Stomach (tissue), 9 donors: ENCODE data around the gene PKHD1. TPM values are rescaled to one million over a fixed set of nuclear protein-coding genes. Genes with fewer than 3 reads are reported as not detected.
"Not testable (repeated sequence)": the region's sequence is repeated elsewhere in the genome, so short reads cannot be mapped to it uniquely, and the experiment has no call there.

Experiments
- DNase-seq, 2 donors: peaks; one replicate each; pipeline versions ENCODE4 v3.0.0 to v3.0.0-alpha.2; 2013 to 2019
- H3K27ac ChIP-seq, 5 donors: fragments of 200-600 bp in 4 of 5; sonication (generic) in 4 of 5; one replicate each; pipeline ENCODE4 v1.5.1; 2013 to 2019; ENCODE audit warnings: mild to moderate bottlenecking in 1 of 5, moderate library complexity in 1 of 5
- H3K27me3 ChIP-seq, 3 donors: fragments of 200-600 bp; sonication (generic); one replicate each; pipeline ENCODE4 v1.5.1; 2017 to 2019; ENCODE audit warnings: mixed run types in 1 of 3
- H3K36me3 ChIP-seq, 4 donors: fragments of 200-600 bp; sonication (generic); 1 replicate in 3 of 4; 2 replicates in 1 of 4; pipeline ENCODE4 v1.5.1; 2016 to 2019
- H3K4me1 ChIP-seq, 4 donors: fragments of 200-600 bp; sonication (generic); one replicate each; pipeline ENCODE4 v1.5.1; 2016 to 2019
- H3K4me3 ChIP-seq, 4 donors: fragments of 200-600 bp; sonication (generic) in 3 of 4; one replicate each; pipeline ENCODE4 v1.5.1; 2016 to 2019; ENCODE audit warnings: mild to moderate bottlenecking in 1 of 4
- H3K9me3 ChIP-seq, 4 donors: fragments of 200-600 bp; sonication (generic); one replicate each; pipeline ENCODE4 v1.5.1; 2016 to 2019
- CTCF ChIP-seq, 7 experiments: fragments of 450-650 bp in 4 of 7; fragments of 200-600 bp in 3 of 7; sonication (generic) in 3 of 7; IDR thresholded peaks; one replicate each; pipeline ENCODE4 v1.5.1; 2016 to 2019; ENCODE audit warnings: antibody characterized with exemption in 7 of 7, control low read depth in 2 of 7, mild to moderate bottlenecking in 1 of 7
- EP300 ChIP-seq: sonication (generic); formaldehyde crosslinking; IDR thresholded peaks from one replicate; pipeline ENCODE4 v1.6.1; 2017; ENCODE audit warnings: antibody characterized with exemption
- POLR2A ChIP-seq, 4 donors: fragments of 450-650 bp; IDR thresholded peaks; one replicate each; pipeline ENCODE4 v1.6.1; 2016; ENCODE audit warnings: antibody characterized with exemption in 4 of 4, control low read depth in 2 of 4, mild to moderate bottlenecking in 1 of 4, moderate library complexity in 1 of 4
- POLR2AphosphoS5 ChIP-seq, 3 donors: sonication (generic); formaldehyde crosslinking; IDR thresholded peaks; one replicate each; pipeline ENCODE4 v1.6.1; 2016; ENCODE audit warnings: antibody characterized with exemption in 3 of 3
- WGBS, 5 donors: extraction: QIAGEN DNeasy Blood & Tissue Kit in 3 of 5; methylation state at CpG; one replicate each; pipeline versions ENCODE4 v1.1.5 to v1.1.7; 2013 to 2018; 5-methylcytosine and 5-hydroxymethylcytosine counted together
- intact Hi-C: fragments of 100-400 bp; cut with DNase I; formaldehyde crosslinking; loops from one replicate; pipeline ENCODE4 v1.15.1; 2023; ENCODE audit warnings: low total_unique reads
- polyA plus RNA-seq, 3 donors: library from polyadenylated mRNA; stranded (reverse); fragments of 200-250 nt; gene quantifications; one replicate each; pipeline ENCODE4 v1.2.3, GENCODE V29; 2013
- total RNA-seq, 5 donors: library from RNA; depleted of rRNA; stranded (reverse); fragments of >200 nt; gene quantifications; one replicate each; pipeline versions ENCODE4 v1.1.0 to v1.2.3, GENCODE V29; 2014 to 2016
- donor health status: healthy with polysubstance abuse.
- donor health status: Bipolar disorder and iron deficiency.
- donor health status: healthy.

The PKHD1 gene
- total and polyA plus RNA-seq, 8 donors, result 0.19 to 19.2 (median 4.6) TPM; not detected in 2

DNA sequence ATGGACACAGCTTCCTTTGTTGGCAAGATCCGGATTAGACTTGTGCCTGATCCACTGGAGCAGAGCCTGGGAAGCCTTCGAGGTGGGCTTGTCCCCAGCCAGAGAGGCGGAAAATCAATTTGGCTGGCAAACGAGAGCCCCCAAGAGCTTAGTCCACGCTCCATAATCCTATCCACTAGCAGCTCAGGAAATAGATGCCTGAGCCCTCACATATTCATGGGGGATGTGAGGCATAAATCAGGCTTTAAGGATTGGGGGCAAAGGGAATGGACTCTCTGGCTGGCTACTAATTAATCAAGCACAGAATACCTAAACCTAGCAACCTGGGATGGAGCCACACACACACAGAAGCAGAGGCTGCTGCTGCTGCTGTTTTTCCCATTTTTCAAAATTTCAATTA, 137.9 kb downstream of the PKHD1 start:
- intact Hi-C loops, result no loop called here
- no peak overlapping the region for H3K4me3 ChIP-seq
- 68 to 86% (median 74%) methylated on average over 5 of the region's 5 CpGs for WGBS, 5 donors
- H3K9me3 ChIP-seq, result no peaks in the 10 kb centered on the region
- no peaks in the 10 kb centered on the region for H3K4me1 ChIP-seq
- no peak for TF ChIP-seq POLR2A (IDR thresholded peaks at IDR 0.05)
- no peak for TF ChIP-seq EP300
- no peak for TF ChIP-seq POLR2AphosphoS5 (IDR thresholded peaks at IDR 0.05)
- no peak for TF ChIP-seq CTCF (IDR thresholded peaks at IDR 0.05)
- no peaks in the 10 kb centered on the region for H3K27me3 ChIP-seq
- no peaks in the 10 kb centered on the region for H3K36me3 ChIP-seq
- DNase-seq, result no peak
- no peak overlapping the region for H3K27ac ChIP-seq

GRCh38 chr6:51939695-51940094, 147.7 kb downstream of the PKHD1 start:
- intact Hi-C loops, H3K27me3 ChIP-seq, H3K27ac ChIP-seq, DNase-seq, H3K4me3 ChIP-seq, H3K36me3 ChIP-seq, H3K4me1 ChIP-seq, H3K9me3 ChIP-seq: not testable (repeated sequence)
- 54 to 83% (median 57%) methylated on average over 2 of the region's 2 CpGs for WGBS, 5 donors

DNA sequence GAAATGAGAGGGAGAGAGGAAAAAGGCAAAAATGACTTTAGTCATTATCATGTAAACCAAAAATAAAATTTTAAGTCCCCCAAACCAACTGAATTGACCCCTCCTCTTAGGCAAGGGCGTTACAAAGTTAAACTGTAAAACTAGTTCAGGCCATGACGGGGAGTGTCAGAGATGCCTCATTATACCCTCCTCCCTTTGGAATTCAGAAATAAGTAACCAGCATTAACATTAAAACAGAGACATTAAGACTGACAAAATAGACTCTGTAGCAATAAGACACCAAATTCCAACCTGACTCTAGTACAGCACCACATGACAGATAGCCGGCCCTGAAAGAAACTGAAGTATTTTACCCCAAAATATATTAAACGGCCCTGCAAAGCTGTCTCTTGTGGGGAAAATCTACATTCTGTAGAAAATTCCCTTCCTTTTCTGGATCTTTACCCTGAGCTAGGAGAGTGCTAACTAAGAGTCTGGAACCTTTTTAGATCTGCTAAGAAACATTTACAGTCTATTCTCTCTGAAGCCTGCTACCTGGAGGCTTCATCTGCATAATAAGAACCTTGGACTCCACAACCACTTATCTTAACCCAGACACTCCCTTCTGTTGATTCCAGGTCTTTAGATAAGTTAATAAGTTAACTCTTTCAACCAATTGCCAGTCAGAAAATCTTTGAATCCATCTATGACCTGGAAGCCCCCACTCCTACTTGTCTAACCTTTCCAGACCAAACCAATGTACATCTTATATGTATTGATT, 150.7 kb downstream of the PKHD1 start:
- Histone ChIP-seq H3K27me3 (no peaks in the 10 kb centered on the region), H3K36me3 (no peaks in the 10 kb centered on the region), H3K4me3 (no peak overlapping the region), H3K9me3 (no peaks in the 10 kb centered on the region), H3K27ac (no peak overlapping the region), H3K4me1 (peaks cover 0 to 5% (median 0%) of the 10 kb centered on the region in 4 donors)
- intact Hi-C loops, result no loop called here
- 50 to 65% (median 62%) methylated on average over 4 of the region's 4 CpGs for WGBS, 5 donors
- no peak for DNase-seq
- TF ChIP-seq EP300 (no peak), CTCF (IDR thresholded peaks at IDR 0.05) (no peak), POLR2AphosphoS5 (IDR thresholded peaks at IDR 0.05) (no peak), POLR2A (IDR thresholded peaks at IDR 0.05) (no peak)

- H3K4me3 ChIP-seq, result no peak overlapping the region
- WGBS, 5 donors, result 57 to 80% (median 77%) methylated on average over 7 of the region's 7 CpGs
- no peak overlapping the region for H3K27ac ChIP-seq
- no peak for DNase-seq
- no peaks in the 10 kb centered on the region for H3K36me3 ChIP-seq
- intact Hi-C loops, result no loop called here
- no peak for TF ChIP-seq POLR2A (IDR thresholded peaks at IDR 0.05)
- no peak for TF ChIP-seq EP300
- TF ChIP-seq POLR2AphosphoS5 (IDR thresholded peaks at IDR 0.05), result no peak
- no peak for TF ChIP-seq CTCF (IDR thresholded peaks at IDR 0.05)
- peaks cover 0 to 5% (median 0%) of the 10 kb centered on the region in 4 donors for H3K4me1 ChIP-seq
- H3K27me3 ChIP-seq, result no peaks in the 10 kb centered on the region
- H3K9me3 ChIP-seq, result no peaks in the 10 kb centered on the region
Observed at GRCh38 chr6:51934098-51934497, 153.3 kb downstream of the PKHD1 start.

DNA sequence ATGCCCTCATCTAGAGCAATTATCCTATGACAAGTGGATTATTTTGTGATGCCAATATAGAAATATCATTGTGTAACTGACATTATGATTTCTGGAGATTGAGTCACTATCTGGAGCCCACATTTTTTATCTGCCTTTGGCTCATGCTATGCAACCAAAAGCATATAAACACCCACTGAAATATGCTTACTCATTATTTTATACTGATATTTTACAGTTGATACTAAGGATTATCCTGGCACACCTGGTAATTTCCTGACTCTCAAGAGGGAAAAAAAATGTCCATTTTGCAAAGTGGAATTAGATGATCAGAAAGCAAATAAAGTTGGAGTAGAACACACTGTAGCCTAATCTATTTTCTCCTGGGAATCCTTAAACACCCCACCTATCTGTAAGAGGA, 154.5 kb downstream of the PKHD1 start:
- H3K27me3 ChIP-seq, result no peaks in the 10 kb centered on the region
- H3K27ac ChIP-seq, result no peak overlapping the region

More for the DNA sequence above, 154.5 kb downstream of the PKHD1 start:
- Histone ChIP-seq H3K36me3 (no peaks in the 10 kb centered on the region), H3K9me3 (no peaks in the 10 kb centered on the region), H3K4me3 (no peak overlapping the region), H3K4me1 (peaks cover 0 to 5% (median 0%) of the 10 kb centered on the region in 4 donors)
- no peak for DNase-seq
- TF ChIP-seq POLR2A (IDR thresholded peaks at IDR 0.05) (no peak), EP300 (no peak), CTCF (IDR thresholded peaks at IDR 0.05) (no peak), POLR2AphosphoS5 (IDR thresholded peaks at IDR 0.05) (no peak)
- intact Hi-C loops, result no loop called here
